ENCODE measurements around the gene FAM217B. TPM values are rescaled to one million over a fixed set of nuclear protein-coding genes. Genes with fewer than 3 reads are reported as not detected.

Gene FAM217B
- polyA plus RNA-seq, 1 of the 3 experiments (the other 2 are of a cell fraction), result 3.0 TPM

DNA sequence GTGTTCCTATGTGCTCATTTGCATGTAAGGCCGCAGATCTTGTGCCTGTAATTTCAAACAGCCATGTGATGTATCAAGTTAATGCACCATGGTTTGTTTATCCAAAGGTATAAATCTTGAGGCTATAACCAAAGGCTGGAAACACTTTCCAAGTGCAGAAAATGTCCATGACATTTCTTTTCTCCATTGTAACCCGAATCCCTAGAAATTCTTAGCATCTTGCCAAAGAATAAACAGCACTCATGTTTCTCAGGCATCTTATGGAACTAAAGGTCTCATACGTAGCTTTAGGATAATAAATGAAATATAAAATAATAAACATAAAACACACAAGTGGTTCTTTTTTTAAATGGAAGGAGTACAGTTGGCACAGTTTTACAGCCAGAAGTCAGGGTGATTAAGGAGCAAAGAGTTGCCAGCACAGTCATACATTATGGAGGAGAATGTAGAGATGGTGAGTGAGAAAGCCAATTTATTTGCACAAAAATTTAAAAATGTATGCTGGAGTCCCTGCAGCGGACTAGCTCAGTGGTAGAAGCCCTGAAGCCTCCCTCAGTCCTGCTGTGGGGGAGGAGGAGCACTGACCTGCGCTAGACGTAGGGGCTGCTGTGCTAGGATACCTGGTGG, 36.1 kb downstream of the FAM217B start:
- Histone ChIP-seq H3K79me2 (ENCODE audit: insufficient read depth) (no peaks in the 10 kb centered on the region), H3K9ac (no peak overlapping the region), H3K4me2 (no peak overlapping the region), H3K27ac (ENCODE audit: low read depth in 2 of 2, low read length in 1 of 2) (no peak overlapping the region), H3K36me3 (replicated peaks in 1 of 2; ENCODE audit: control insufficient read depth in 1 of 2, insufficient read depth in 2 of 2, low read length in 1 of 2) (no peaks in the 10 kb centered on the region), H3K9me3 (no peaks in the 10 kb centered on the region), H3K4me3 (ENCODE audit: low read depth in 2 of 2, low read length in 1 of 2) (no peak overlapping the region), H3K9me2 (0 out of 2 replicates have a peak, but pooled peaks cover 2% of the 10 kb centered on the region), H4K20me1 (ENCODE audit: insufficient read depth) (no peaks in the 10 kb centered on the region), H2AFZ (ENCODE audit: low read depth) (no peak overlapping the region), H3F3A (replicated peaks; ENCODE audit: insufficient read depth) (no peaks in the 10 kb centered on the region), H3K27me3 (ENCODE audit: insufficient read depth) (no peaks in the 10 kb centered on the region), H3K4me1 (ENCODE audit: control insufficient read depth in 1 of 2, insufficient read depth in 2 of 2, low read depth in 1 of 2, low read length in 1 of 2) (no peaks in the 10 kb centered on the region)
- ChIA-PET POLR2A (no interaction called here), CTCF (interaction anchor here (1.0 kb wide), 1 partner anchor 81 kb away, joined by 3 read pairs; no protein-coding TSS in a partner anchor)
- TF ChIP-seq RFX5 (IDR thresholded peaks at IDR 0.05; ENCODE audit: low read length) (no peak), POLR2AphosphoS5 (IDR thresholded peaks at IDR 0.05; ENCODE audit: low read depth, low read length) (no peak), MEF2A (IDR thresholded peaks at IDR 0.05; ENCODE audit: borderline replicate concordance, low read depth) (no peak), TCF12 (IDR thresholded peaks at IDR 0.05) (no peak), GABPA (IDR thresholded peaks at IDR 0.05; ENCODE audit: low read depth) (no peak)
- TF ChIP-seq, protein P1, sequence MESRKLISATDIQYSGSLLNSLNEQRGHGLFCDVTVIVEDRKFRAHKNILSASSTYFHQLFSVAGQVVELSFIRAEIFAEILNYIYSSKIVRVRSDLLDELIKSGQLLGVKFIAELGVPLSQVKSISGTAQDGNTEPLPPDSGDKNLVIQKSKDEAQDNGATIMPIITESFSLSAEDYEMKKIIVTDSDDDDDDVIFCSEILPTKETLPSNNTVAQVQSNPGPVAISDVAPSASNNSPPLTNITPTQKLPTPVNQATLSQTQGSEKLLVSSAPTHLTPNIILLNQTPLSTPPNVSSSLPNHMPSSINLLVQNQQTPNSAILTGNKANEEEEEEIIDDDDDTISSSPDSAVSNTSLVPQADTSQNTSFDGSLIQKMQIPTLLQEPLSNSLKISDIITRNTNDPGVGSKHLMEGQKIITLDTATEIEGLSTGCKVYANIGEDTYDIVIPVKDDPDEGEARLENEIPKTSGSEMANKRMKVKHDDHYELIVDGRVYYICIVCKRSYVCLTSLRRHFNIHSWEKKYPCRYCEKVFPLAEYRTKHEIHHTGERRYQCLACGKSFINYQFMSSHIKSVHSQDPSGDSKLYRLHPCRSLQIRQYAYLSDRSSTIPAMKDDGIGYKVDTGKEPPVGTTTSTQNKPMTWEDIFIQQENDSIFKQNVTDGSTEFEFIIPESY (IDR thresholded peaks at IDR 0.05; ENCODE audit: borderline replicate concordance, low read depth), result no peak
- 44% methylated on average over 6 of the region's 6 CpGs for WGBS (ENCODE audit: low lambda C conversion rate)
- no peak for DNase-seq

DNA sequence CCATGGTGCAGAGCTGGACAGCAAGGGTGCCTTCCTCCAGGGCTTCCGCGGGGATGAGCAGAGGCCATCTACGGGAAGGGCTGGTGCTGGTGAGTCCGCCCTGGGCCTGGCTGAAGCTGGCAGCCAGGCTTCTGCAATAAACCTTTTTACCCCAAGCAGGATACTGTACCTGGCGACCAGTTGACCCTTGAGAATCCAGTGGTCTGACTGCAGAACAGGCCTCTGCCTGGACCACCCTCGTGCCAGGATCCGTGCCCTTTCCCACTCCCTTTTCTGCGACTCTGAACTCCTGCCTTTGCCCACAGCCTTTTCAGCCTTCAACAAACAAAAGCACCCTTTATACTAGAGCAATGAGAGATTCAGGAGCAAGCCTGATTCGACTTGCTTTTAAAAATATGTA, 36.9 kb downstream of the FAM217B start:
- H3K4me1 ChIP-seq (ENCODE audit: control insufficient read depth in 1 of 2, insufficient read depth in 2 of 2, low read depth in 1 of 2, low read length in 1 of 2), result no peaks in the 10 kb centered on the region
- H3K27ac ChIP-seq (ENCODE audit: low read depth in 2 of 2, low read length in 1 of 2), result no peak overlapping the region
- 48% methylated on average over 7 of the region's 9 CpGs for WGBS (ENCODE audit: low lambda C conversion rate)
- CTCF ChIA-PET, result no interaction called here
- TF ChIP-seq ELF1 (IDR thresholded peaks at IDR 0.05) (no peak), SMC3 (IDR thresholded peaks at IDR 0.05; ENCODE audit: low read depth, low read length) (no peak), FOSL2 (IDR thresholded peaks at IDR 0.05; ENCODE audit: borderline replicate concordance, low read depth) (no peak), RAD21 (IDR thresholded peaks at IDR 0.05; ENCODE audit: low read length) (no peak), SIN3A (IDR thresholded peaks at IDR 0.05; ENCODE audit: borderline replicate concordance, low read depth, low read length) (no peak), POLR2AphosphoS5 (IDR thresholded peaks at IDR 0.05; ENCODE audit: low read depth, low read length) (no peak), CHD2 (IDR thresholded peaks at IDR 0.05; ENCODE audit: low read length, partially characterized antibody) (no peak), MEF2A (IDR thresholded peaks at IDR 0.05; ENCODE audit: borderline replicate concordance, low read depth) (no peak), NFIC (IDR thresholded peaks at IDR 0.05; ENCODE audit: borderline replicate concordance) (no peak), EZH2phosphoT487 (IDR thresholded peaks at IDR 0.05; ENCODE audit: borderline replicate concordance, low read depth) (no peak), RFX5 (IDR thresholded peaks at IDR 0.05; ENCODE audit: low read length) (no peak)
- TF ChIP-seq, protein P2, sequence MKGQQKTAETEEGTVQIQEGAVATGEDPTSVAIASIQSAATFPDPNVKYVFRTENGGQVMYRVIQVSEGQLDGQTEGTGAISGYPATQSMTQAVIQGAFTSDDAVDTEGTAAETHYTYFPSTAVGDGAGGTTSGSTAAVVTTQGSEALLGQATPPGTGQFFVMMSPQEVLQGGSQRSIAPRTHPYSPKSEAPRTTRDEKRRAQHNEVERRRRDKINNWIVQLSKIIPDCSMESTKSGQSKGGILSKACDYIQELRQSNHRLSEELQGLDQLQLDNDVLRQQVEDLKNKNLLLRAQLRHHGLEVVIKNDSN (IDR thresholded peaks at IDR 0.05; ENCODE audit: borderline replicate concordance, low read depth), result no peak
- TF ChIP-seq, protein P1 (IDR thresholded peaks at IDR 0.05; ENCODE audit: borderline replicate concordance, low read depth), result no peak
- TF ChIP-seq, protein P3, sequence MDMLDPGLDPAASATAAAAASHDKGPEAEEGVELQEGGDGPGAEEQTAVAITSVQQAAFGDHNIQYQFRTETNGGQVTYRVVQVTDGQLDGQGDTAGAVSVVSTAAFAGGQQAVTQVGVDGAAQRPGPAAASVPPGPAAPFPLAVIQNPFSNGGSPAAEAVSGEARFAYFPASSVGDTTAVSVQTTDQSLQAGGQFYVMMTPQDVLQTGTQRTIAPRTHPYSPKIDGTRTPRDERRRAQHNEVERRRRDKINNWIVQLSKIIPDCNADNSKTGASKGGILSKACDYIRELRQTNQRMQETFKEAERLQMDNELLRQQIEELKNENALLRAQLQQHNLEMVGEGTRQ (IDR thresholded peaks at IDR 0.05; ENCODE audit: borderline replicate concordance, low read depth, low read length), result no peak
- TF ChIP-seq, protein P4, sequence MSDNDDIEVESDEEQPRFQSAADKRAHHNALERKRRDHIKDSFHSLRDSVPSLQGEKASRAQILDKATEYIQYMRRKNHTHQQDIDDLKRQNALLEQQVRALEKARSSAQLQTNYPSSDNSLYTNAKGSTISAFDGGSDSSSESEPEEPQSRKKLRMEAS (IDR thresholded peaks at IDR 0.05; ENCODE audit: low read depth), result no peak
- no peaks in the 10 kb centered on the region for H3F3A ChIP-seq (replicated peaks; ENCODE audit: insufficient read depth)
- no peak overlapping the region for H2AFZ ChIP-seq (ENCODE audit: low read depth)
- no peaks in the 10 kb centered on the region for H3K36me3 ChIP-seq (replicated peaks in 1 of 2; ENCODE audit: control insufficient read depth in 1 of 2, insufficient read depth in 2 of 2, low read length in 1 of 2)
- no peaks in the 10 kb centered on the region for H3K79me2 ChIP-seq (ENCODE audit: insufficient read depth)
- H3K9ac ChIP-seq, result no peak overlapping the region
- POLR2A ChIA-PET, result no interaction called here
- no peaks in the 10 kb centered on the region for H3K27me3 ChIP-seq (ENCODE audit: insufficient read depth)
- no peaks in the 10 kb centered on the region for H4K20me1 ChIP-seq (ENCODE audit: insufficient read depth)
- H3K4me2 ChIP-seq, result no peak overlapping the region
- H3K9me3 ChIP-seq, result 0 out of 2 replicates have a peak, but pooled peaks cover 2% of the 10 kb centered on the region
- no peak overlapping the region for H3K4me3 ChIP-seq (ENCODE audit: low read depth in 2 of 2, low read length in 1 of 2)
- no peak for DNase-seq
- 0 out of 2 replicates have a peak, but pooled peaks cover 3% of the 10 kb centered on the region for H3K9me2 ChIP-seq

Data from SK-N-SH (cell line).